HepG2 (cell line): ENCODE results near the gene DDN. TPM values are rescaled to one million over a fixed set of nuclear protein-coding genes. Genes with fewer than 3 reads are reported as not detected.

Experiments used
- ATAC-seq: fragments of 200-7000 bp; cut with Tn5 transposase; 3 replicates; pipeline ENCODE4 v1.9.1; 2020; ENCODE audit warnings: mild to moderate bottlenecking, moderate library complexity
- BruUV-seq: library from RNA; stranded (reverse); fragments of 400-500 nt; replicated peaks from 2 replicates; lab custom pipeline; 2021; lab: Mats Ljungman, UMichigan
- CTCF ChIA-PET: fragments of 300-600 bp; formaldehyde crosslinking; extraction: SDS; loops from one replicate; lab custom pipeline; 2021; ENCODE audit warnings: low total read pairs, inconsistent platforms, low intra/inter-chr PET ratio; lab: Yijun Ruan, JAX
- POLR2A ChIA-PET: fragments of 350-600 bp; sonication (Branson Sonifier 250); formaldehyde crosslinking; loops from one replicate; lab custom pipeline; 2020; ENCODE audit warnings: antibody characterized with exemption, inconsistent platforms; lab: Yijun Ruan, JAX
- DNase-seq: peaks from one replicate; pipeline ENCODE4 v3.0.0-alpha.2; 2015; ENCODE audit warnings: low spot score
- FAIRE-seq: peaks from 3 replicates; lab custom pipeline; 2011; peaks lifted over from hg19 to GRCh38; lab: Jason Lieb, UNC
- H2AFZ ChIP-seq: one replicate; pipeline ENCODE4 v1.6.1; 2011; ENCODE audit warnings: low read length, inconsistent platforms
- H3K27ac ChIP-seq: fragments of 300-600 bp; 3 replicates; pipeline ENCODE4 v1.8.0; 2011; ENCODE audit warnings: mixed run types, mild to moderate bottlenecking, mixed read lengths, low read length, inconsistent platforms; ENCODE audit not compliant: insufficient read depth; ENCODE audit errors: extremely low read length
- H3K27me3 ChIP-seq, 2 experiments: fragments of 200-600 bp in 1 of 2; 2 replicates in 1 of 2; 3 replicates in 1 of 2; pipeline versions ENCODE4 v1.6.0 to v1.8.0; 2011; ENCODE audit warnings: low read length in 2 of 2, mild to moderate bottlenecking in 2 of 2, moderate library complexity in 2 of 2, inconsistent platforms in 1 of 2; ENCODE audit not compliant: insufficient read depth in 2 of 2, control insufficient read depth in 1 of 2
- H3K36me3 ChIP-seq, 2 experiments: fragments of 200-600 bp in 1 of 2; replicated peaks in 1 of 2; 2 replicates in 1 of 2; 3 replicates in 1 of 2; pipeline versions ENCODE4 v1.5.1 to v1.8.0; 2011; ENCODE audit warnings: low read length in 2 of 2, inconsistent platforms in 1 of 2; ENCODE audit not compliant: insufficient read depth in 2 of 2, control insufficient read depth in 1 of 2
- H3K4me1 ChIP-seq: 2 replicates; pipeline ENCODE4 v1.5.1; 2012; ENCODE audit warnings: low read length, inconsistent platforms; ENCODE audit not compliant: insufficient read depth
- H3K4me2 ChIP-seq: 2 replicates; pipeline ENCODE4 v1.6.0; 2011; ENCODE audit warnings: low read depth, low read length, inconsistent platforms
- H3K4me3 ChIP-seq, 3 experiments: fragments of 200-600 bp in 1 of 3; sonication (generic), shearing (Covaris generic) in 1 of 3; replicated peaks in 1 of 3; 2 replicates each; pipeline ENCODE4 v1.5.1; 2011 to 2016; ENCODE audit warnings: low read length in 3 of 3, inconsistent platforms in 2 of 3, low read depth in 2 of 3, mild to moderate bottlenecking in 2 of 3, control low read depth in 1 of 3, mixed read lengths in 1 of 3; ENCODE audit not compliant: insufficient read depth in 1 of 3
- H3K79me2 ChIP-seq: one replicate; pipeline ENCODE4 v1.6.1; 2011; ENCODE audit warnings: low read length, inconsistent platforms; ENCODE audit not compliant: insufficient read depth
- H3K9ac ChIP-seq: 2 replicates; pipeline ENCODE4 v1.6.0; 2011; ENCODE audit warnings: mild to moderate bottlenecking, low read depth, low read length, inconsistent platforms; ENCODE audit not compliant: insufficient read depth
- H3K9me3 ChIP-seq: 2 replicates; pipeline ENCODE4 v1.5.1; 2012; ENCODE audit warnings: mild to moderate bottlenecking, low read length
- H4K20me1 ChIP-seq: 2 replicates; pipeline ENCODE4 v1.6.0; 2011; ENCODE audit warnings: inconsistent platforms, mild to moderate bottlenecking, low read length, moderate library complexity; ENCODE audit not compliant: insufficient read depth
- AKNA ChIP-seq: sonication (generic); formaldehyde crosslinking; IDR thresholded peaks from 2 replicates; pipeline ENCODE4 v1.4.0; 2020; ENCODE audit warnings: missing genetic modification reagents, borderline replicate concordance
- FOXP1 ChIP-seq, 2 experiments: fragments of 450-650 bp in 1 of 2; IDR thresholded peaks; 2 replicates each; pipeline ENCODE4 v1.6.1; 2017 to 2018; ENCODE audit warnings: antibody characterized with exemption in 1 of 2
- HNF1A ChIP-seq, 2 experiments: sonication (generic) in 1 of 2; formaldehyde crosslinking in 1 of 2; IDR thresholded peaks; 2 replicates each; pipeline versions ENCODE4 v1.4.0 to v1.6.1; 2016 to 2020; ENCODE audit warnings: borderline replicate concordance in 1 of 2, low read depth in 1 of 2, mild to moderate bottlenecking in 1 of 2, missing genetic modification reagents in 1 of 2
- HOXA3 ChIP-seq: sonication (generic); formaldehyde crosslinking; IDR thresholded peaks from 2 replicates; pipeline ENCODE4 v1.5.0; 2020; ENCODE audit warnings: missing genetic modification reagents
- MAZ ChIP-seq, 2 experiments: sonication (generic) in 1 of 2; formaldehyde crosslinking in 1 of 2; IDR thresholded peaks; 2 replicates each; pipeline versions ENCODE4 v1.5.0 to v1.6.1; 2012 to 2020; ENCODE audit warnings: low read depth in 2 of 2, mild to moderate bottlenecking in 2 of 2, borderline replicate concordance in 1 of 2, improper control_type of control experiment in 1 of 2, low read length in 1 of 2, missing genetic modification reagents in 1 of 2, moderate library complexity in 1 of 2
- NR3C1 ChIP-seq: sonication (generic); formaldehyde crosslinking; IDR thresholded peaks from 2 replicates; pipeline ENCODE4 v1.4.0; 2020; ENCODE audit warnings: missing genetic modification reagents
- RBFOX2 ChIP-seq: fragments of 200-400 bp; formaldehyde crosslinking; IDR thresholded peaks from 2 replicates; pipeline ENCODE4 v1.6.1; 2017; ENCODE audit warnings: low read depth, mild to moderate bottlenecking, low read length
- SOX6 ChIP-seq, 2 experiments: fragments of 450-650 bp in 1 of 2; sonication (generic) in 1 of 2; formaldehyde crosslinking in 1 of 2; IDR thresholded peaks; 2 replicates each; pipeline versions ENCODE4 v1.4.0 to v1.6.1; 2017 to 2020; ENCODE audit warnings: antibody characterized with exemption in 1 of 2, mild to moderate bottlenecking in 1 of 2, missing genetic modification reagents in 1 of 2
- YEATS4 ChIP-seq: sonication (generic); formaldehyde crosslinking; IDR thresholded peaks from 2 replicates; pipeline ENCODE4 v1.4.0; 2020; ENCODE audit warnings: missing genetic modification reagents, borderline replicate concordance
- ZC3H4 ChIP-seq: sonication (generic); formaldehyde crosslinking; IDR thresholded peaks from 2 replicates; pipeline ENCODE4 v1.4.0; 2020; ENCODE audit warnings: missing genetic modification reagents, borderline replicate concordance
- ZFP36L2 ChIP-seq: sonication (generic); formaldehyde crosslinking; IDR thresholded peaks from 2 replicates; pipeline ENCODE4 v1.4.0; 2020; ENCODE audit warnings: missing genetic modification reagents
- ZNF414 ChIP-seq: sonication (generic); formaldehyde crosslinking; IDR thresholded peaks from 2 replicates; pipeline ENCODE4 v1.5.0; 2020; ENCODE audit warnings: missing genetic modification reagents
- ZNF577 ChIP-seq: sonication (generic); formaldehyde crosslinking; IDR thresholded peaks from 2 replicates; pipeline ENCODE4 v1.4.0; 2020; ENCODE audit warnings: mild to moderate bottlenecking, low read depth, missing genetic modification reagents, borderline replicate concordance
- WGBS: methylation state at CpG from one replicate; pipeline ENCODE4 v1.1.6; 2017; ENCODE audit warnings: low lambda C conversion rate; 5-methylcytosine and 5-hydroxymethylcytosine counted together
- in situ Hi-C: cut with HindIII; loops from 2 replicates; pipeline ENCODE4 v1.10.0; 2017; ENCODE audit warnings: low pct_unique_long_range_greater_than_20kb; ENCODE audit not compliant: extremely low pct_ligation_motif_present
- intact Hi-C: fragments of 100-400 bp; cut with micrococcal nuclease; formaldehyde crosslinking; loops from one replicate; pipeline ENCODE4 v1.10.0; 2022; ENCODE audit not compliant: unreplicated experiment
- polyA plus RNA-seq, 8 experiments: library from polyadenylated mRNA; depleted of rRNA in 3 of 8; stranded (reverse) in 7 of 8; unstranded in 1 of 8; fragments of >200 nt; fragmentation: Illumina TruSeq in 4 of 8; extraction: Trizol in 4 of 8; gene quantifications; 2 replicates each; pipeline versions ENCODE4 v1.2.1 to v1.2.3, GENCODE V29; 2011 to 2016; ENCODE audit warnings: low read depth in 4 of 8, missing spikeins in 1 of 8, mixed read lengths in 1 of 8; ENCODE audit not compliant: insufficient read depth in 1 of 8
- total RNA-seq, 5 experiments: library from RNA; depleted of rRNA; stranded (reverse); fragments of >200 nt; fragmentation: Illumina TruSeq; extraction: Trizol; gene quantifications; 2 replicates each; pipeline ENCODE4 v1.2.3, GENCODE V29; 2016; ENCODE audit warnings: low read depth in 1 of 5

DDN gene
- total and polyA plus RNA-seq, 2 of the 13 experiments (the other 11 are each of a cell fraction or from before 2014, with no cell fraction given), result 0.24 to 0.53 TPM

GRCh38 chr12:49008943-49009342, 9.8 kb upstream of the DDN start:
- H3K36me3 ChIP-seq, result peaks cover 0 to 22% of the 10 kb centered on the region in 2 experiments; a peak in 4 of 5 replicates
- CTCF ChIA-PET, result interaction anchor here (0.6 to 1.3 kb wide), 2 partner anchors 11 to 20 kb away, joined by 3 read pairs; no protein-coding TSS in a partner anchor
- WGBS, result 19% methylated on average over 1 of the region's 1 CpG
- intact Hi-C loops, result no loop called here
- H3K4me2 ChIP-seq, result 0 out of 2 replicates have a peak overlapping the region, but pooled peaks have one; percentile 1
- BruUV-seq, result no TSS peak
- DNase-seq, result no peak
- no peak for ATAC-seq
- H3K79me2 ChIP-seq, result peaks cover 3% of the 10 kb centered on the region
- no peaks in the 10 kb centered on the region for H4K20me1 ChIP-seq
- no peak overlapping the region for H3K9ac ChIP-seq
- no peaks in the 10 kb centered on the region for H3K9me3 ChIP-seq
- POLR2A ChIA-PET, result interaction anchor here (0.8 to 2.6 kb wide), 2 partner anchors 10 to 50 kb away, joined by 3 to 13 read pairs; partner anchors contain the start of gene DDN
- no peak overlapping the region for H3K27ac ChIP-seq
- FAIRE-seq, result no peak
- in situ Hi-C loops, result no loop called here
- peaks cover 21% of the 10 kb centered on the region for H3K4me1 ChIP-seq
- no peaks in the 10 kb centered on the region for H3K27me3 ChIP-seq
- no peak overlapping the region for H2AFZ ChIP-seq
- H3K4me3 ChIP-seq, result no peak overlapping the region
- TF ChIP-seq HNF1A (IDR thresholded peaks at IDR 0.05; ENCODE audit: low read depth) (no peak), HNF1A (CRISPR knock-in tag; IDR thresholded peaks at IDR 0.05; ENCODE audit: borderline replicate concordance) (no peak), HOXA3 (CRISPR knock-in tag) (no peak), ZC3H4 (CRISPR knock-in tag) (no peak), SOX6 (IDR thresholded peaks at IDR 0.05) (no peak), SOX6 (CRISPR knock-in tag; IDR thresholded peaks at IDR 0.05) (0 out of 2 replicates have a peak, but pooled peaks have one; percentile 11), AKNA (CRISPR knock-in tag) (no peak), YEATS4 (CRISPR knock-in tag) (no peak), RBFOX2 (no peak), ZNF414 (CRISPR knock-in tag) (no peak), MAZ (IDR thresholded peaks at IDR 0.05; ENCODE audit: borderline replicate concordance, low read depth, low read length) (no peak), MAZ (CRISPR knock-in tag; IDR thresholded peaks at IDR 0.05; ENCODE audit: low read depth) (no peak), ZFP36L2 (CRISPR knock-in tag) (no peak), FOXP1 (IDR thresholded peaks at IDR 0.05) (no peak), FOXP1 (CRISPR knock-in tag; IDR thresholded peaks at IDR 0.05) (peak; percentile 30; the same call in 1 of the 2 replicates), ZNF577 (no peak), NR3C1 (CRISPR knock-in tag) (no peak)
